Neuron (in vitro differentiated cells): ENCODE data around the gene STEAP2.
A peak's percentile ranks its signal among the peaks of the same experiment; 100 is the strongest.

ENCODE experiments used
- H2AFZ ChIP-seq: one replicate; pipeline ENCODE4 v1.6.1; 2013; ENCODE audit warnings: low read depth, mild to moderate bottlenecking, inconsistent platforms, low read length, moderate library complexity
- H3K27me3 ChIP-seq: one replicate; pipeline ENCODE4 v1.6.1; 2013; ENCODE audit warnings: low read length; ENCODE audit not compliant: insufficient read depth
- H3K36me3 ChIP-seq: one replicate; pipeline ENCODE4 v1.6.1; 2013; ENCODE audit warnings: low read length; ENCODE audit not compliant: insufficient read depth
- H3K4me1 ChIP-seq: one replicate; pipeline ENCODE4 v1.6.1; 2013; ENCODE audit warnings: low read length; ENCODE audit not compliant: insufficient read depth
- H3K4me3 ChIP-seq: 2 replicates; pipeline ENCODE4 v1.5.1; 2013; ENCODE audit warnings: mild to moderate bottlenecking, low read length, moderate library complexity
- H3K9me3 ChIP-seq: one replicate; pipeline ENCODE4 v1.6.1; 2013; ENCODE audit warnings: low read length

Gene STEAP2

GRCh38 chr7:90229682-90230081 is 18.1 kb downstream of the STEAP2 start:
- Histone ChIP-seq H3K4me3 (no peak overlapping the region), H3K9me3 (no peaks in the 10 kb centered on the region), H3K27me3 (no peaks in the 10 kb centered on the region), H3K4me1 (peaks cover 3% of the 10 kb centered on the region), H3K36me3 (no peaks in the 10 kb centered on the region), H2AFZ (no peak overlapping the region)

DNA sequence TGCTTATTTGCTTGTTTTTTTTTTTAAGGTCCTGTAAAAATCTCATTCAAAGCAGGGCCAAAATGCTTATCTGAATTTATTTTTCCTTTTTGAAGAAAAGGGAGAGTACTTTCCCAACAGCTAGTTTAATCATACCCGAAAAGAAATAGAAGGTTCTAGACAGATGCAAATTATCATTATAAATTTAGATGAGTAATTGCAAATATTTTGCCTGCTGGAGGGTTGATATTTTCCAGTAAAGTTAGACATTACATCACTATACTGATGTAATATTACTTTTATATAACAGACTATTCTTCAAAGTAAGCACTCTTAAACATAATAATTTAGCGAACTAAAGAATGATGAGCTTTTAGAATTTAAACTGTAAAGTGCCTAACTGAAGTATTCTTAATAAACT is 19.3 kb downstream of the STEAP2 start:
- H3K4me3 ChIP-seq = no peak overlapping the region
- no peaks in the 10 kb centered on the region for H3K4me1 ChIP-seq
- no peaks in the 10 kb centered on the region for H3K27me3 ChIP-seq
- no peaks in the 10 kb centered on the region for H3K36me3 ChIP-seq
- no peak overlapping the region for H2AFZ ChIP-seq
- no peaks in the 10 kb centered on the region for H3K9me3 ChIP-seq

DNA sequence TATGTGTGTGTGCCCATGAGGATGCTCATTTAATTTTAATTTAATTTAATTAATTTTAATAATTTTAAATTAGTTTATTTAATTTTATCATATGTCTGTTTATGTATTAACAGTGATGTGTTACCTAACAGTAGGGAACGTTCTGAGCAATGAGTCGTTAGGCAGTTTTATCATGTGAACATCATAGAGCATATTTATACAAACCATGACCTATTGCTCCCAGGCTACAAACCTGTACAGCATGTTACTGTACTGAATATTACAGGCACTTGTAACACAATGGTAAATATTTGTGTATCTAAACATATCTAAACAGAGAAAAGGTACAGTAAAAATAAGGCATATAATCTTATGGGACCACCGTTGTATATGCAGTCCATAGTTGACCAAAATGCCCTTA is 19.8 kb downstream of the STEAP2 start:
- Histone ChIP-seq H3K27me3 (no peaks in the 10 kb centered on the region), H3K4me3 (no peak overlapping the region), H3K36me3 (no peaks in the 10 kb centered on the region), H3K9me3 (no peaks in the 10 kb centered on the region), H3K4me1 (no peaks in the 10 kb centered on the region), H2AFZ (no peak overlapping the region)

GRCh38 chr7:90232430-90232829 is 20.9 kb downstream of the STEAP2 start:
- Histone ChIP-seq H3K9me3 (no peaks in the 10 kb centered on the region), H3K4me1 (no peaks in the 10 kb centered on the region), H2AFZ (no peak overlapping the region), H3K27me3 (no peaks in the 10 kb centered on the region), H3K36me3 (no peaks in the 10 kb centered on the region), H3K4me3 (no peak overlapping the region)

DNA sequence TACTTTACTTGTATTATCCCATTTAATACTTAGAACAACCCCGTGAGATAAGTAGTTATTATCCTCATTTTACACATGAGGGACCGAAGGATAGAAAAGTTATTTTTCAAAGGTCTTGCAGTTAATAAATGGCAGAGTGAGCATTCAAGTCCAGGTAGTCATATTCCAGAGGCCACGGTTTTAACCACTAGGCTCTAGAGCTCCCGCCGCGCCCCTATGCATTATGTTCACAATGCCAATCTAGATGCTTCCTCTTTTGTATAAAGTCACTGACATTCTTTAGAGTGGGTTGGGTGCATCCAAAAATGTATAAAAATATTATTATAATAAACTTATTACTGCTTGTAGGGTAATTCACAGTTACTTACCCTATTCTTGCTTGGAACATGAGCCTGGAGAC is 22.0 kb downstream of the STEAP2 start:
- Histone ChIP-seq H3K4me1 (no peaks in the 10 kb centered on the region), H3K4me3 (no peak overlapping the region), H2AFZ (no peak overlapping the region), H3K36me3 (no peaks in the 10 kb centered on the region), H3K27me3 (no peaks in the 10 kb centered on the region), H3K9me3 (no peaks in the 10 kb centered on the region)

DNA sequence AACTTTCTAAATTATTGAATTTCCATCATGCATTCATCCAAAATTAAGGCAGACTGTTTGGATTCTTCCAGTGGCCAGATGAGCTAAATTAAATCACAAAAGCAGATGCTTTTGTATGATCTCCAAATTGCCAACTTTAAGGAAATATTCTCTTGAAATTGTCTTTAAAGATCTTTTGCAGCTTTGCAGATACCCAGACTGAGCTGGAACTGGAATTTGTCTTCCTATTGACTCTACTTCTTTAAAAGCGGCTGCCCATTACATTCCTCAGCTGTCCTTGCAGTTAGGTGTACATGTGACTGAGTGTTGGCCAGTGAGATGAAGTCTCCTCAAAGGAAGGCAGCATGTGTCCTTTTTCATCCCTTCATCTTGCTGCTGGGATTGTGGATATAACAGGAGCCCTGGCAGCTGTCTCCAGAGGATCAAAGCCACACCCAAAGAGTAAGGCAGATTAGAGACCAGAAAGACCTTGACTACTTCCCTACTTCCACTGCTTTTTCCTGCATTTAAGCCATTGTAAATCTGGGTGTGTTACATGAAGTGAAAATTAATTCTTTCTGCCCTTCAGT is 25.3 kb downstream of the STEAP2 start:
- H3K4me1 ChIP-seq = no peaks in the 10 kb centered on the region
- no peaks in the 10 kb centered on the region for H3K27me3 ChIP-seq
- no peak overlapping the region for H3K4me3 ChIP-seq
- no peaks in the 10 kb centered on the region for H3K9me3 ChIP-seq
- no peak overlapping the region for H2AFZ ChIP-seq
- H3K36me3 ChIP-seq = no peaks in the 10 kb centered on the region

DNA sequence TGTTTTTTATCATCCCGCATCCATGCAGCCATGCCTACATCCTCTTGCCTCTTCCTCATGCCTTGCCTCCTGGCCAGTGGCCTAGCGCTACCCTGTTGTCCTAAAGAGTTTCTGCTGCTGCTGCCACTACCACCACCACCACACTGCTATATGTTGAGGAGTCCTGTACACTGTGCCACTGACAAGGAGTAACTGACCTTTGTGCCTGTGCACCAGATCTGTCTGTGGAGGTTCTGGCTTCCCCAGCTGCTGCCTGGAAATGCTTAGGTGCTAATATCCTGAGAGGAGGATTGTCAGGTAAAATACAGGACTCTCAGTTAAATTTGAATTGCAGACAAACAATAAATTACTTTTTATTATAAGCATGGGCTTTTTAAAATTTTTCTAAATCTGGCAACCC is 26.5 kb downstream of the STEAP2 start:
- H3K4me1 ChIP-seq = no peaks in the 10 kb centered on the region
- no peak overlapping the region for H3K4me3 ChIP-seq
- H2AFZ ChIP-seq = no peak overlapping the region
- H3K36me3 ChIP-seq = no peaks in the 10 kb centered on the region
- H3K9me3 ChIP-seq = no peaks in the 10 kb centered on the region
- H3K27me3 ChIP-seq = no peaks in the 10 kb centered on the region

GRCh38 chr7:90238583-90238982 is 27.0 kb downstream of the STEAP2 start:
- no peak overlapping the region for H2AFZ ChIP-seq
- no peak overlapping the region for H3K4me3 ChIP-seq
- H3K4me1 ChIP-seq = no peaks in the 10 kb centered on the region
- no peaks in the 10 kb centered on the region for H3K36me3 ChIP-seq
- H3K9me3 ChIP-seq = no peaks in the 10 kb centered on the region
- H3K27me3 ChIP-seq = no peaks in the 10 kb centered on the region

- Histone ChIP-seq H3K4me1 (no peaks in the 10 kb centered on the region), H3K27me3 (no peaks in the 10 kb centered on the region), H2AFZ (no peak overlapping the region), H3K4me3 (no peak overlapping the region), H3K9me3 (no peaks in the 10 kb centered on the region), H3K36me3 (no peaks in the 10 kb centered on the region)
Observed at GRCh38 chr7:90239050-90239449, 27.5 kb downstream of the STEAP2 start.

GRCh38 chr7:90239625-90240228 is 28.2 kb downstream of the STEAP2 start:
- Histone ChIP-seq H2AFZ (no peak overlapping the region), H3K4me3 (no peak overlapping the region), H3K36me3 (no peaks in the 10 kb centered on the region), H3K27me3 (no peaks in the 10 kb centered on the region), H3K9me3 (no peaks in the 10 kb centered on the region), H3K4me1 (no peaks in the 10 kb centered on the region)

GRCh38 chr7:90242369-90243168 is 31.0 kb downstream of the STEAP2 start:
- H2AFZ ChIP-seq = no peak overlapping the region
- no peak overlapping the region for H3K4me3 ChIP-seq
- H3K27me3 ChIP-seq = peaks cover 4% of the 10 kb centered on the region

DNA sequence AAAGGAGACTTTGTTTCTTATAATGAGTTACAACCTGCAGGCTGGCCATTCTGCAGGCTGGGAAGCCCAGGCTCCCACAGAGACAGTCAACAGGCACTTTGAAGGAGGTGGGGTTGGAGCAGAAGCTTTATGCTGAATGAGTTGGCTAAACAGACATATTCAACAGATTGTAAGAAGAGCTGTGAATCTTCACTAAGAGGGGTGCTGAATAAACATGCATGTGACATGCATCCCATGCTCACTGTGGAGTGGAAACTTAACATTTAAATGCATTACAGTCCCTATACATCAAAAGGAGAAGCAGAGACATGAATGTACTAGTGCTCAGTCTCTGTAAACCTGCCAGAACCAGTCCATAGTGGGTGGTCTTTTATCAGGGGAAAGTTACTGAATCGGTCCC is 32.0 kb downstream of the STEAP2 start:
- H3K4me1 ChIP-seq = peaks cover 8% of the 10 kb centered on the region
- H3K36me3 ChIP-seq = no peaks in the 10 kb centered on the region
- H2AFZ ChIP-seq = peak overlapping the region; percentile 100

More at GRCh38 chr7:90242369-90243168, 31.0 kb downstream of the STEAP2 start:
- Histone ChIP-seq H3K36me3 (no peaks in the 10 kb centered on the region), H3K9me3 (no peaks in the 10 kb centered on the region), H3K4me1 (peaks cover 8% of the 10 kb centered on the region)

GRCh38 chr7:90244565-90244908 is 33.0 kb downstream of the STEAP2 start:
- H2AFZ ChIP-seq = peak overlapping the region; percentile 100

More for the DNA sequence above, 32.0 kb downstream of the STEAP2 start:
- Histone ChIP-seq H3K27me3 (peaks cover 7% of the 10 kb centered on the region), H3K4me3 (no peak overlapping the region), H3K9me3 (no peaks in the 10 kb centered on the region)

More at GRCh38 chr7:90244565-90244908, 33.0 kb downstream of the STEAP2 start:
- no peaks in the 10 kb centered on the region for H3K9me3 ChIP-seq
- H3K27me3 ChIP-seq = peaks cover 7% of the 10 kb centered on the region
- H3K36me3 ChIP-seq = no peaks in the 10 kb centered on the region
- peaks cover 8% of the 10 kb centered on the region for H3K4me1 ChIP-seq
- peak overlapping the region; percentile 99 for H3K4me3 ChIP-seq
